Measurements from ENCODE around the gene UBTD2. TPM values are rescaled to one million over a fixed set of nuclear protein-coding genes. Genes with fewer than 3 reads are reported as not detected.

The UBTD2 gene
- total RNA-seq, 5 donors from 2014 or later (not counting 1 experiment from before 2014, with no cell fraction given), result 3.2 to 7.7 (median 5.4) TPM

- peaks cover 23 to 41% of the 10 kb centered on the region in 2 experiments for H3K4me1 ChIP-seq (ENCODE audit: control insufficient read depth in 1 of 2, extremely low read depth in 1 of 2, insufficient read depth in 2 of 2, low read length in 2 of 2)
These were observed 96.2 kb downstream of the UBTD2 start for GRCh38 chr5:172187118-172188032.

GRCh38 chr5:172186114-172186695 lies 97.4 kb downstream of the UBTD2 start:
- Mint-ChIP-seq H3K27ac (peak overlapping the region; percentile 94 to 100), H3K27me3 (no peaks in the 10 kb centered on the region), H3K36me3 (peaks cover 20% of the 10 kb centered on the region), H3K9me3 (no peaks in the 10 kb centered on the region), H3K4me3 (peak overlapping the region; percentile 95 to 100 (median 96)), H3K4me1 (peaks cover 37 to 46% (median 42%) of the 10 kb centered on the region in 3 donors)
- WGBS (ENCODE audit: insufficient coverage), result 12% methylated on average over 8 of the region's 13 CpGs
- no peaks in the 10 kb centered on the region for H3K27me3 ChIP-seq (replicated peaks in 1 of 2; ENCODE audit: control insufficient read depth in 2 of 2, extremely low read depth in 1 of 2, insufficient read depth in 2 of 2, low read length in 1 of 2)
- H3K27ac ChIP-seq (ENCODE audit: low read length), result peak overlapping the region; percentile 95
- H3K4me3 ChIP-seq (ENCODE audit: control insufficient read depth in 1 of 2, extremely low read depth in 1 of 2, low read length in 1 of 2), result peak overlapping the region; percentile 82 to 89
- ChIA-PET CTCF (interaction anchor here (0.7 to 6.6 kb wide), 9 partner anchors 7 to 180 kb away, joined by 3 to 119 read pairs (median 5); partner anchors contain the start of genes FBXW11 (in 1 of the 2) and UBTD2 (in 1 of the 2)), POLR2A (interaction anchor here (0.6 to 3.5 kb wide), 11 partner anchors 8 to 1919 kb away, joined by 3 to 68 read pairs (median 3); no protein-coding TSS in a partner anchor)
- DNase-seq (peak in 2 of 35 experiments; percentile 21 to 26), ATAC-seq (replicated peaks in 1 of 4) (no peak)
- H3K36me3 ChIP-seq (ENCODE audit: control insufficient read depth in 2 of 2, extremely low read depth in 1 of 2, insufficient read depth in 1 of 2, low read length in 1 of 2), result peaks cover 0 to 17% of the 10 kb centered on the region in 2 donors
- H3K4me1 ChIP-seq (ENCODE audit: control insufficient read depth in 1 of 2, extremely low read depth in 1 of 2, insufficient read depth in 2 of 2, low read length in 2 of 2), result peaks cover 23 to 52% of the 10 kb centered on the region in 2 experiments
- no peaks in the 10 kb centered on the region for H3K9me3 ChIP-seq

More at GRCh38 chr5:172187118-172188032, 96.2 kb downstream of the UBTD2 start:
- ChIA-PET POLR2A (interaction anchor here (0.5 to 3.5 kb wide), 11 partner anchors 9 to 585 kb away, joined by 3 to 68 read pairs (median 3); partner anchors contain the start of gene FBXW11 (in 1 of the 2)), CTCF (interaction anchor here (0.5 to 6.6 kb wide), 21 partner anchors 9 to 747 kb away, joined by 3 to 119 read pairs (median 4); partner anchors contain the start of genes FBXW11 (in 1 of the 2) and UBTD2 (in 1 of the 2))
- H3K27ac ChIP-seq (ENCODE audit: low read length), result peak overlapping the region; percentile 95
- Mint-ChIP-seq H3K27me3 (no peaks in the 10 kb centered on the region), H3K9me3 (no peaks in the 10 kb centered on the region), H3K27ac (peak overlapping the region; percentile 94 to 100), H3K4me3 (peak overlapping the region; percentile 95 to 100 (median 96)), H3K36me3 (peaks cover 19% of the 10 kb centered on the region), H3K4me1 (peaks cover 34 to 36% (median 36%) of the 10 kb centered on the region in 3 donors)
- peak overlapping the region; percentile 82 to 89 for H3K4me3 ChIP-seq (ENCODE audit: control insufficient read depth in 1 of 2, extremely low read depth in 1 of 2, low read length in 1 of 2)
- ATAC-seq (replicated peaks in 1 of 4) (peak; percentile 36 to 40 (median 38)), DNase-seq (peak in 33 of 35 experiments; percentile 44 to 83 (median 61))
- peaks cover 0 to 17% of the 10 kb centered on the region in 2 donors for H3K36me3 ChIP-seq (ENCODE audit: control insufficient read depth in 2 of 2, extremely low read depth in 1 of 2, insufficient read depth in 1 of 2, low read length in 1 of 2)
- under 1% methylated on average over 63 of the region's 66 CpGs for WGBS (ENCODE audit: insufficient coverage)
- H3K9me3 ChIP-seq, result no peaks in the 10 kb centered on the region
- no peaks in the 10 kb centered on the region for H3K27me3 ChIP-seq (replicated peaks in 1 of 2; ENCODE audit: control insufficient read depth in 2 of 2, extremely low read depth in 1 of 2, insufficient read depth in 2 of 2, low read length in 1 of 2)

GRCh38 chr5:172185096-172185461 lies 98.5 kb downstream of the UBTD2 start:
- DNase-seq, result peak in 20 of 35 experiments; percentile 6 to 71 (median 35)
- CTCF ChIA-PET, result interaction anchor here (0.6 to 6.6 kb wide), 3 partner anchors 9 to 70 kb away, joined by 3 to 119 read pairs (median 4); no protein-coding TSS in a partner anchor

GRCh38 chr5:172183881-172184280 lies 99.7 kb downstream of the UBTD2 start:
- POLR2A ChIA-PET, result interaction anchor here (0.6 to 1.3 kb wide), 3 partner anchors 9 to 588 kb away, joined by 3 to 8 read pairs (median 3); no protein-coding TSS in a partner anchor
- no peak for ATAC-seq (replicated peaks in 1 of 4)
- no peaks in the 10 kb centered on the region for H3K27me3 Mint-ChIP-seq
- peak overlapping the region; percentile 95 to 100 (median 96) for H3K4me3 Mint-ChIP-seq
- Histone ChIP-seq H3K27me3 (replicated peaks in 1 of 2; ENCODE audit: control insufficient read depth in 2 of 2, extremely low read depth in 1 of 2, insufficient read depth in 2 of 2, low read length in 1 of 2) (no peaks in the 10 kb centered on the region), H3K36me3 (ENCODE audit: control insufficient read depth in 2 of 2, extremely low read depth in 1 of 2, insufficient read depth in 1 of 2, low read length in 1 of 2) (peaks cover 0 to 17% of the 10 kb centered on the region in 2 donors), H3K27ac (ENCODE audit: low read length) (peak overlapping the region; percentile 95), H3K9me3 (no peaks in the 10 kb centered on the region), H3K4me3 (ENCODE audit: control insufficient read depth in 1 of 2, extremely low read depth in 1 of 2, low read length in 1 of 2) (peak overlapping the region in 1 of 2 donors; percentile 82), H3K4me1 (ENCODE audit: control insufficient read depth in 1 of 2, extremely low read depth in 1 of 2, insufficient read depth in 2 of 2, low read length in 2 of 2) (peaks cover 40 to 76% of the 10 kb centered on the region in 2 experiments)
- no CpG with 5 or more reads among the region's 4 CpGs for WGBS (ENCODE audit: insufficient coverage)
- CTCF ChIA-PET, result interaction anchor here in 1 of 2 donors (1.0 to 1.2 kb wide), 2 partner anchors 8 to 20 kb away, joined by 3 read pairs; no protein-coding TSS in a partner anchor
- peaks cover 61 to 69% (median 63%) of the 10 kb centered on the region in 3 donors for H3K4me1 Mint-ChIP-seq
- no peak for DNase-seq
- peak overlapping the region; percentile 94 to 100 for H3K27ac Mint-ChIP-seq
- no peaks in the 10 kb centered on the region for H3K9me3 Mint-ChIP-seq
- H3K36me3 Mint-ChIP-seq, result peaks cover 26% of the 10 kb centered on the region

More at GRCh38 chr5:172185096-172185461, 98.5 kb downstream of the UBTD2 start:
- Mint-ChIP-seq H3K27me3 (no peaks in the 10 kb centered on the region), H3K9me3 (no peaks in the 10 kb centered on the region), H3K27ac (peak overlapping the region; percentile 94 to 100), H3K4me1 (peaks cover 49 to 57% (median 52%) of the 10 kb centered on the region in 3 donors), H3K36me3 (peaks cover 26% of the 10 kb centered on the region), H3K4me3 (peak overlapping the region; percentile 95 to 100 (median 96))
- Histone ChIP-seq H3K36me3 (ENCODE audit: control insufficient read depth in 2 of 2, extremely low read depth in 1 of 2, insufficient read depth in 1 of 2, low read length in 1 of 2) (peaks cover 0 to 17% of the 10 kb centered on the region in 2 donors), H3K9me3 (no peaks in the 10 kb centered on the region), H3K27me3 (replicated peaks in 1 of 2; ENCODE audit: control insufficient read depth in 2 of 2, extremely low read depth in 1 of 2, insufficient read depth in 2 of 2, low read length in 1 of 2) (no peaks in the 10 kb centered on the region), H3K4me3 (ENCODE audit: control insufficient read depth in 1 of 2, extremely low read depth in 1 of 2, low read length in 1 of 2) (peak overlapping the region; percentile 82 to 89), H3K27ac (ENCODE audit: low read length) (peak overlapping the region; percentile 95), H3K4me1 (ENCODE audit: control insufficient read depth in 1 of 2, extremely low read depth in 1 of 2, insufficient read depth in 2 of 2, low read length in 2 of 2) (peaks cover 29 to 64% of the 10 kb centered on the region in 2 experiments)
- WGBS (ENCODE audit: insufficient coverage), result 0% methylated on average over 1 of the region's 10 CpGs
- POLR2A ChIA-PET, result interaction anchor here (1.2 to 3.2 kb wide), 2 partner anchors 9 to 10 kb away, joined by 7 to 25 read pairs; no protein-coding TSS in a partner anchor
- ATAC-seq (replicated peaks in 1 of 4), result peak in 1 of 4 experiments; percentile 3

- peak overlapping the region; percentile 95 for H3K27ac ChIP-seq (ENCODE audit: low read length)
- H3K27ac Mint-ChIP-seq, result peak overlapping the region; percentile 94 to 100
- no peak for ATAC-seq (replicated peaks in 1 of 4)
- H3K4me1 Mint-ChIP-seq, result peaks cover 77 to 85% (median 79%) of the 10 kb centered on the region in 3 donors
- no peaks in the 10 kb centered on the region for H3K27me3 ChIP-seq (replicated peaks in 1 of 2; ENCODE audit: control insufficient read depth in 2 of 2, extremely low read depth in 1 of 2, insufficient read depth in 2 of 2, low read length in 1 of 2)
- H3K9me3 ChIP-seq, result no peaks in the 10 kb centered on the region
- peaks cover 33% of the 10 kb centered on the region for H3K36me3 Mint-ChIP-seq
- peaks cover 53 to 89% of the 10 kb centered on the region in 2 experiments for H3K4me1 ChIP-seq (ENCODE audit: control insufficient read depth in 1 of 2, extremely low read depth in 1 of 2, insufficient read depth in 2 of 2, low read length in 2 of 2)
- WGBS (ENCODE audit: insufficient coverage), result 80% methylated on average over 1 of the region's 6 CpGs
- H3K4me3 Mint-ChIP-seq, result peak overlapping the region in 1 of 3 donors; percentile 95
- no peak for DNase-seq
- no peak overlapping the region for H3K4me3 ChIP-seq (ENCODE audit: control insufficient read depth in 1 of 2, extremely low read depth in 1 of 2, low read length in 1 of 2)
- H3K36me3 ChIP-seq (ENCODE audit: control insufficient read depth in 2 of 2, extremely low read depth in 1 of 2, insufficient read depth in 1 of 2, low read length in 1 of 2), result peaks cover 0 to 17% of the 10 kb centered on the region in 2 donors
- H3K27me3 Mint-ChIP-seq, result no peaks in the 10 kb centered on the region
- H3K9me3 Mint-ChIP-seq, result no peaks in the 10 kb centered on the region
- ChIA-PET POLR2A (interaction anchor here (0.6 to 0.9 kb wide), 7 partner anchors 9 to 1846 kb away, joined by 3 to 8 read pairs (median 5); no protein-coding TSS in a partner anchor), CTCF (interaction anchor here (0.6 kb wide), 3 partner anchors 123 to 802 kb away, joined by 3 to 6 read pairs (median 3); no protein-coding TSS in a partner anchor)
These were observed 101.3 kb downstream of the UBTD2 start for GRCh38 chr5:172182291-172182690.

All from T-cell (primary cell).